GM08714 (cell line): ENCODE data around the gene LMOD1.
"Not testable (repeated sequence)": the region's sequence is repeated elsewhere in the genome, so short reads cannot be mapped to it uniquely, and the experiment has no call there.

Experiments
- H3K4me3 ChIP-seq: fragments of 200-500 bp; sonication (Bioruptor generic); 2 replicates; pipeline ENCODE4 v1.5.1; 2014; ENCODE audit warnings: mild to moderate bottlenecking, low read length, inconsistent platforms
- ZNF274 ChIP-seq: IDR thresholded peaks from 2 replicates; pipeline ENCODE4 v1.6.1; 2012; ENCODE audit warnings: mild to moderate bottlenecking, low read depth, low read length

The LMOD1 gene

DNA sequence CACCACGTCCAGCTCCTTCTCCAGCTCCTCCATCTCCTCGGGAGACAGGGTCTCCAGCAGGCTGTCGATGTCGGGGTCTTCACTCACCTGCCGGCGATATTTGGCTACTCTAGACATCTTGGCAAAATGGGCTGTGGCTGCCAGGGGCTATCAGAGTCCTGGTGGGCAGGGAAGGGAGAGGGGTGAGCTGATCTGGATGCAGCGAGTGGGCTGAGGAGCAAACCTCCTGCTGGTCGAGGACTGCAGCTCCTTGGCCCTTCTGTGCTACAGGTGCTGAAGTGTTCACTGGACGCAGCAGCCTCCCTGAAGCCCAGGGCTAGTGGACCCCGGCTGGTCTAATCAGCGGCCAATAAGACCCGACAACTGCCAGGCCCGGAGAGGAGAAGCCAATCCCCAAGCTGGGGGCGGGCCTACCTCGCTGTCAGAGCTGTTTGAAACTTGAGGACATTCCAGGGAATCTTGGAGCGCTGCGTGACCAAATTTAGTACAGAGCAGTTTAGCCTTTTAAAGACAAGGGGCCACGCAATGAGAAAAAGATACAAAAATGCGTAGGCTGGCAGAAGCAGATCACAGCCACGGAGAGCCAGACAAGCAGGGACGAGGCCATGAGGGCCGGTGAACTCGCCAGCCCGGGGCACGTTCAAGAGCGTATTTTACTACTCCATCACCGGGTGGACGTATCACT lies at the start of gene LMOD1:
Gene LMOD1 (minus strand): TSS at position 325 of the 685 bp plus-strand sequence. CDS start 208 bp downstream, at position 117.
- no peak for TF ChIP-seq ZNF274
- H3K4me3 ChIP-seq = no peak within 1 kb of the TSS

DNA sequence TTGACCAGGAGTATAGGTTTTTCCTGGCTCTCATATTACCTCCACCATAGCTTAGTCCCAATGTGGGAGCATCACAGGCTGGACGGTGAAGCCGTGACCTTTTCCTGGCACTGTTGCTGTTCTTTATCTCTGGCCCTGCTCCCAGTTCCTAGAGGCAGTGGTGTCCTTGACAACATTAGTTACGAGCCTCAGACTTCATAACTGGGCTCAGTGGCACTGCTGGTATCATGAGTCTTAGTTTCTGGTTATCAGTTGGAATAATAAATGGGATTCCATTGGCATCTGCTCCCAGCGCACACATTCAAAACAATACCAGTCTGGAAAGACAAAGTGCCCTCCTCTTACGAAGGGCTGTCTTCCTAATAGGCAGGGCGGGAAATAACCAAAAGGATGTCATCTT lies 44.1 kb upstream of the LMOD1 start:
- TF ChIP-seq ZNF274 = no peak

DNA sequence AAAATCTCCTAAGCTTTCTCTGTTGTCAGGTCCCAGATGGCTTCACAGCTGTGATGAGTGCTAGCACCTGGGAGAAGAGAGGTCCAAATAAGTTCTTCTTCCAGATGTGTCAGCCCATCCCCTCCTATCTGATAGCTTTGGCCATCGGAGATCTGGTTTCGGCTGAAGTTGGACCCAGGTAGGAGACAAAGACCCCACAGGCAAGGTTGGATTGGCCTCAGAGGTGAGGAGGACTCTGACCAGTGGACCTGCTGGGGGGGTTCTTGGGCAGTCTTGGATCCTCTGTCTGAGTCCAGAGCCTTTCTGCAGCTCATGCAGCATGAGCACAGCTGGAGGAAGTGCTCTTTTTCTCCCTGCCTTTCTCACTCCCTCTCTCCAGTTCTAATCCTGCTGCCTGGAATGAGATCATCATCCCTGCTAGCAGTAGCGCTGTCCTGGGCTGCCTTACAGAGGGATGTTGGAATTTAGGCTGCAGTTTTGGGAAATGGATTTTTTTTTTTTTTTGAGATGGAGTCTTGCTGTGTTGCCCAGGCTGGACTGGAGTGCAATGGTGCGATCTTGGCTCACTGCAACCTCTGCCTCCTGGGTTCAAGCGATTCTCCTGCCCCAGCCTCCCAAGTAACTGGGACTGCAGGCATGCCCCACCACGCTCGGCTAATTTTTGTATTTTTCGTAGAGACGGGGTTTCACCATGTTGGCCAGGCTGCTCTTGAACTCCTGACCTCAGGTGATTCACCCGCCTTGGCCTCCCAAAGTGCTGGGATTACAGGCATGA lies 43.2 kb upstream of the LMOD1 start:
- no peak for TF ChIP-seq ZNF274

More for the DNA sequence above, 44.1 kb upstream of the LMOD1 start:
- no peak overlapping the region for H3K4me3 ChIP-seq

DNA sequence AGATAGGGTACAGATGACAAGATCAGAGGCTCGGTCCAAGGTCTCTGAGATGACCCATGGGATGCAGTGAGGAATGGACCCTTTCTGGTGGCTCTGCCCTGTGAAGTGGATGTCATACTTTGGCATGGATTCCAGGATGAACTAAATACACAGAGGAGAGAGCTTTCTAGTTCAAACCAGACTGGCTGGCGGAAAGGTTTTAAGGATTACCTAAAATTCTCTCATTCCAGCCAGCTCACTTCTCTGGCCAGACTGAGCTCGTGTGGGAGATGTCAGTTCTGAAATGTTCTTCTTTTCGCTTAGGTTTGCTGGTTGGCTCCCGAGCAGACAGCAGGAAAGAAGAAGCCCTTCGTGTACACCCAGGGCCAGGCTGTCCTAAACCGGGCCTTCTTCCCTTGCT lies 42.3 kb upstream of the LMOD1 start:
- no peak for TF ChIP-seq ZNF274
- H3K4me3 ChIP-seq = no peak overlapping the region

More for the DNA sequence above, 43.2 kb upstream of the LMOD1 start:
- no peak overlapping the region for H3K4me3 ChIP-seq

DNA sequence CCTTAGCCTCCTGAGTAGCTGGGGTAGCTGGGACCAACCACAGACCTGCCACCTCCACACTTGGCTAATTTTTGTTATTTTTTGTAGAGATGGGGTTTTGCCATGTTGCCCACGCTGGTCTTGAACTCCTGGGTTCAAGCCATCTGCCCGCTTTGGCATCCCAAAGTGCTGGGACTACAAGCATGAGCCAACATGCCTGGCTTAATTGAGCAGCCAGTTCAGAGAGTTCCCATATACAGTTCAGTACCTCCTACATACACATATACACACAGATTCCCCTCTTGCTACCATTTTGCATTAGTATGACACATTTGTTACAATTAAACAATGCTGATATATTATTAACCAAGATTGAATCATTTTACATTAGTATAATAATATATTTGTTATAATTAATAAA lies 39.0 kb upstream of the LMOD1 start:
- no peak overlapping the region for H3K4me3 ChIP-seq
- no peak for TF ChIP-seq ZNF274

DNA sequence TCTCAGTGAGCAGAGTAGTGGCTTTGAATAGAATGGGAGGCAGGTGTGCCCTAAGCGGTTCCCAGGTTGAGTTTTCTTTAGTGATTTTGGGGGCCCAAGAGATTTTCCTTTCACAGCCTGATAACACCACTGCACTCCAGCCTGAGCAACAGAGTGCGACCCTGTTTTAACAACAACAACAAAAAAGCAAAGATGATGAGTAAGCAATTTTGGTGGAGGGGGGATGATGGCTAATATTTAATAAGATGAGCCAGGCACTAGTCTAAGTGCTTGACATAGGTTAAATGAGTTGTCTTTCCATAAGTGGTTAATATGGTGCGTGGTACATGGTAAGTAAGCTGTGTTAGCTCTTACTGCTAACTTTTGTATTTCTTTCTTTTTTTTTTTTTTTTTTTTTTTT lies 38.1 kb upstream of the LMOD1 start:
- TF ChIP-seq ZNF274 = no peak
- H3K4me3 ChIP-seq = no peak overlapping the region

DNA sequence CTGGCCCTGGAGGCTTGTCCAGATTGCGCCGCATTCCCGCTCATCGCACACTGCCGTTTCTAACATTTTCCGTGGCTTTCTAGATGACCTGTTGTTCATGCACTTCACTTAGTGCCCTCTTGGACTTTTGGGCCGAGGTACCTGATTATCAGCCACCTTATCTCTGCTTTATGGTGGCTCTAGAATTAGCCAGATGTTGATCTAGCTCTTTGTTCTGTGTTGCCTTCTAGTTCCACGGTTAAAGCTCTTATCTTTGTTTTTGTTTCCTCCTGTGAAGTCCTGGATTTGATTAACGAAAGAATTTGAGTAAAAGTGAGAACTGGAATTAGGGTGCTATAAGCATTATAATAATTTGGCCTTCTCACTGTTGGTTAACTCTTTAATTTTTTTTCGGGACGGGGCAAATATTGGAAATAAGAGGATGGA lies 37.0 kb upstream of the LMOD1 start:
- peak overlapping the region; percentile 88 for H3K4me3 ChIP-seq

DNA sequence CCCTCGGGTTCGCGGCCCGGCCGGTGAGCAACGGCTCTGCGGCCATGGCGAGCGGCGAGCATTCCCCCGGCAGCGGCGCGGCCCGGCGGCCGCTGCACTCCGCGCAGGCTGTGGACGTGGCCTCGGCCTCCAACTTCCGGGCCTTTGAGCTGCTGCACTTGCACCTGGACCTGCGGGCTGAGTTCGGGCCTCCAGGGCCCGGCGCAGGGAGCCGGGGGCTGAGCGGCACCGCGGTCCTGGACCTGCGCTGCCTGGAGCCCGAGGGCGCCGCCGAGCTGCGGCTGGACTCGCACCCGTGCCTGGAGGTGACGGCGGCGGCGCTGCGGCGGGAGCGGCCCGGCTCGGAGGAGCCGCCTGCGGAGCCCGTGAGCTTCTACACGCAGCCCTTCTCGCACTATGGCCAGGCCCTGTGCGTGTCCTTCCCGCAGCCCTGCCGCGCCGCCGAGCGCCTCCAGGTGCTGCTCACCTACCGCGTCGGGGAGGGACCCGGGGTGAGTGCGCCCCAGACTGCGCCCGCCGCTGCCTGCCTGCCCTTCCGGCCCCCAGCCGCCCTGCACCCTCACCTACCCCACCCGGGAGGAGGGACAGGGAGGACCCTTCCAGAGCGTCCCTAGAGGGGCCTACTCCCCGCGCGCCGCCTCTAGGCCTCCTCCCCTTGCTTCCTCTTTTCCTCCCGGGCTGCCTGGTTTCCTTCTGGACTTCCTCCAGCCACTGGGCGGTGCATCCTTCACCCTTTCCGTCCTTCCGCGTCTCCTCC lies 36.5 kb upstream of the LMOD1 start, which contains the start of gene RNPEP:
Gene RNPEP (plus strand): TSS at position 26 of the 757 bp plus-strand sequence. CDS start 19 bp downstream, at position 45.
- no peak for TF ChIP-seq ZNF274
- peak within 1 kb of the TSS; percentile 88 for H3K4me3 ChIP-seq

More for the DNA sequence above, 37.0 kb upstream of the LMOD1 start:
- no peak for TF ChIP-seq ZNF274

DNA sequence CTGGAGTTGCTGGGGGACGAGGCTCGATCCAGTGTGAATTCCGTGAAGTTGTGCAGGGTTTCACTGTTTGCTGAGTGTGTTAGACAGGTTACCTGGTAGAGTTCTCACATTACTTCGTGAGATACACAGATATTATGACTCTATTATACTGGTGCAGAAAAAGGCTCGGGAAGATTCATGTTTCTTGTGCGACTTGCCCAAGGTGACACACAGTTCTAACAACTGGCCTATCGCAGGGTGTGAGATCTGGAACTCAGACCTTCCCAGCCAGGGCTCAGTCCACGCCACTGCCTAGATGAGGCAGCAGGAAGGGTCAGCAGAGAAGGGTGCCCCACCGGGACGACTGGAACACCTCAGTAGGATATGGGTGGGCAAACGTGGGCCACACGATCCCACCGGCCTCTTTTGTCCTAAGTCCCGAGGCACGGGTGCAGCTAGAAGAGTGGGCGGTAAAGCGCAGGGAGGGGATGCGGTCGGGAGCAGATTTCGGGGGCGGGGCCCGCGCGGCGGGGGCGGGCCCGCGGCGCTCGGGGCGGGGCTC lies 35.8 kb upstream of the LMOD1 start:
- no peak for TF ChIP-seq ZNF274
- peak overlapping the region; percentile 88; the same call in 1 of the 2 replicates for H3K4me3 ChIP-seq

DNA sequence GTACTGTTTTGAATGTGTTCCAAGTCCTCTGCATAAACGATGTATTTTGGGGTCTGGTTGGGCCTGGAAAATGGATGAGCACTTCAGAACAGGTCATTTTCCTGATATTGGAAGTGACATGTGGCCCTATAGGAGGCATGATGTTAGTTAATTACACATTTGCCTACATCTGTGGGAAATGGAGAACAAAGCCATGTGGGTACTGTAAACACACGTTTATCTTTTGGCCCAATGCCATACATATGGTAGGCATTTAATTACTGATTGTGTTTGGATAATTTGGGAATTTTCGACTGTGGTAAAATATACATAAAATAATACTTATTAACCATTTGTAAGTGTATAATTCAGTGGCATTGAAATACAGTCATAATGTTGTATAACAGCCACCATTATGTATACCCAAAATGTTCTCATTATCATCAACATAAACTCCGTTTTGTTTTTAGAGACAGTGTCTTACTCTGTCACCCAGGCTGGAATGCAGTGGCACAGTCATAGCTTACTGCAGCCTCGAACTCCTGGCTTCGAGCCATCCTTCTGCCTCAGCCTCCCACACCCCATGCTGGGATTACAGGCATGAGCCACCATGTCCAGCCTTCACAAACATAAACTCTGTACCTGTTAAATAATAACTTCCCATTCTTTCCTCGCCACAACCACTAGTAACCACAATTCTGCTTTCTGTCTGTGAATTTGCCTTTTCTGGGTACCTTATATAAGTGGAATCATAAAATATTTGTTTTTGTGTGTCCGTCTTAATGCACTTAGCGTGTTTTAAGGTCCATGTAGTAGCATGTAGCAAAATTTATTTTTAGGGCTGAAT lies 24.2 kb upstream of the LMOD1 start:
- no peak overlapping the region for H3K4me3 ChIP-seq
- no peak for TF ChIP-seq ZNF274

DNA sequence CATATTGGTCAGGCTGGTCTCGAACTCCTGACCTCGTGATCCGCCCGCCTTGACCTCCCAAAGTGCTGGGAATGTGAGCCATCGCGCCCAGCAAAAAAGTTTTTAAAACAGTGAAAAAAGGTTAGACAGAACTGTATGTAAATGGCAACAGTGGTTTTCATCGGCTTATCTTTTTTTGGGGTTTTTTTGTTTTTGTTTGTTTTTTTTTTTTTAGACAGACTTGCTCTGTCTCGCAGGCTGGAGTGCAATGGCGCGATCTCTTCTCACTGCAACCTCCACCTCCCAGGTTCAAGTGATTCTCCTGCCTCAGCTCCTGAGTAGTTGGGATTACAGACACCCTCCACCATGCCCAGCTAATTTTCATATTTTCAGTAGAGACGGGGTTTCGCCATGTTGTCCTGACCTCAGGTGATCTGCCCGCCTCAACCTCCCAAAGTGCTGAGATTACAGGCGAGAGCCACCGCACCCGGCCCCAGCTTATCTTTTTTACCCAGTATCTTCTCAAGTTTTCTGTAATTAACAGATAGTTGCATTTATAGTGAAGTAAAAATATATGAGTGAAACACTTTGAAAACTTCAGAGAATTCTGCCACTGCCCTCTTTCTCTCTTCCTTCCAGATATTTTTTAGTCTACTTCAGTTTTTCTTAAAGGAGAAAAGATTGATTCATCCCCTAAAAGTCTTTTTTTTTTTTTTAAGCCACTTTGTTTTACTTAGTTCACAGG lies 22.0 kb upstream of the LMOD1 start:
- TF ChIP-seq ZNF274 = no peak
- no peak overlapping the region for H3K4me3 ChIP-seq

DNA sequence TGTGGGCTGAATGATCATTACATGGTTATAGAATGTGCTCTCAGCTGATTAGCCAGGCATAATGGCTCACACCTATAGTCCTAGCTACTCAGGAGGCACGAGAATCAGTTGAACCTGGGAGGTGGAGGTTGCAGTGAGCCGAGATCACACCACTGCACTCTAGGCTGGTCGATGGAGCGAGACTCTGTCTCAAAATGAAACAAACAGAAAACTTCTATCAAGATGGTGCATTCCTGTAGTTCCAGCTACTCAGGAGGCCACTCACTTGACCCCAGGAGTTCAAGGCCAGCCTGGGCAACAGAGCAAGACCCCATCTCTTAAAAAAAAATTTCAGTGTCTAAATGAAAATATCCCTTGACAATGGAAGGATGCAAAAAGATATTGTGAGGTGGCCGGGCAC lies 19.8 kb upstream of the LMOD1 start:
- TF ChIP-seq ZNF274 = no peak
- H3K4me3 ChIP-seq = no peak overlapping the region

DNA sequence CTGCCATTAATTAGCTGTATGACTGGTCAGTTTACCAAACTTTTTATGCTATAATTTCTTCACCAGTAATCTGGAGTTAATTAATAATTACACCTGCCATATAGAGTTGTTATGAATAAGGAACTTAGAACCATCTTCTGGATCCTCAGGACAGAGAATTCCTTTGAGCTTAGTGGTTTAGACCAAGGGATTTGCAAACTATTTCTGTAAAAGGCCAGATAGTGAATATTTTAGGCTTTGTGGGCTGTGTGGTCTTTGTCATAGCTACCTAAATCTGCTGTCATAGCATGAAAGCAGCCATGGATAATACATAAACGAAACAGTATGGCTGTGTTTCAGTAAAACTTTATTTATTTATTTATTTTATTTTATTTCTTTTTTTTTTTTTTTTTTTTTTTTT lies 17.9 kb upstream of the LMOD1 start:
- H3K4me3 ChIP-seq = no peak overlapping the region
- TF ChIP-seq ZNF274 = no peak

DNA sequence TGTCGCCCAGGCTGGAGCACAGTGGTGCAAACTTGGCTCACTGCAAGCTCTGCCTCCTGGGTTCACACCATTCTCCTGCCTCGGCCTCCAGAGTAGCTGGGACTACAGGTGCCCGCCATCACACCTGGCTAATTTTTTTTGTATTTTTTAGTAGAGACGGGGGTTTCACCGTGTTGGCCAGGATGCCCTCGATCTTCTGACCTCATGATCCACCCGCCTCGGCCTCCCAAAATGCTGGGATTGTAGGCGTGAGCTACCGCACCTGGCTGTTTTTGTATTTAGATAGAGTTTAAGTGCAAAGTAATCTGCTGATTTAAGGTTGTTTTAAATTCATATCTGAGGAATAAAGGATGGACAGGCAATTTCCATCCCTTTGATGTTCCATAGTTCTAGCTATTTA lies 16.0 kb upstream of the LMOD1 start:
- not testable (repeated sequence) for H3K4me3 ChIP-seq
